H9 (cell line): ENCODE data around the gene DDX25. TPM values are rescaled to one million over a fixed set of nuclear protein-coding genes. Genes with fewer than 3 reads are reported as not detected.

Source experiments
- DNase-seq: peaks from one replicate; pipeline ENCODE4 v3.0.0-alpha.2; 2017
- H2AFZ ChIP-seq: one replicate; pipeline ENCODE4 v1.6.1; 2013; ENCODE audit warnings: mild to moderate bottlenecking, low read length, control low read depth, moderate library complexity
- H2AK5ac ChIP-seq: 2 replicates; pipeline ENCODE4 v1.6.1; 2013; ENCODE audit warnings: low read length, control low read depth, mixed read lengths; ENCODE audit not compliant: insufficient read length
- H2BK120ac ChIP-seq: one replicate; pipeline ENCODE4 v1.6.1; 2013; ENCODE audit warnings: low read depth, mild to moderate bottlenecking, low read length, control low read depth, inconsistent platforms; ENCODE audit not compliant: poor library complexity, severe bottlenecking
- H2BK12ac ChIP-seq: 2 replicates; pipeline ENCODE4 v1.6.1; 2013; ENCODE audit warnings: low read length, control low read depth, mixed read lengths, low read depth; ENCODE audit not compliant: insufficient read length
- H2BK15ac ChIP-seq: 2 replicates; pipeline ENCODE4 v1.6.1; 2013; ENCODE audit warnings: low read depth, low read length, control low read depth
- H2BK20ac ChIP-seq: one replicate; pipeline ENCODE4 v1.6.1; 2013; ENCODE audit warnings: low read depth, mild to moderate bottlenecking, low read length, control low read depth, inconsistent platforms; ENCODE audit not compliant: poor library complexity, severe bottlenecking
- H2BK5ac ChIP-seq: 2 replicates; pipeline ENCODE4 v1.6.1; 2013; ENCODE audit warnings: low read length, control low read depth, mixed read lengths; ENCODE audit not compliant: insufficient read length
- H3K14ac ChIP-seq: 2 replicates; pipeline ENCODE4 v1.6.1; 2013; ENCODE audit warnings: low read length, control low read depth; ENCODE audit not compliant: insufficient read depth
- H3K18ac ChIP-seq: 2 replicates; pipeline ENCODE4 v1.6.1; 2013; ENCODE audit warnings: low read depth, mild to moderate bottlenecking, mixed read lengths, low read length, control low read depth; ENCODE audit not compliant: insufficient read length
- H3K23ac ChIP-seq: 2 replicates; pipeline ENCODE4 v1.6.1; 2013; ENCODE audit warnings: low read length, control low read depth, mixed read lengths, low read depth; ENCODE audit not compliant: insufficient read length
- H3K23me2 ChIP-seq: 2 replicates; pipeline ENCODE4 v1.6.1; 2013; ENCODE audit warnings: low read depth, mild to moderate bottlenecking, mixed read lengths, low read length, control low read depth; ENCODE audit not compliant: insufficient read length, poor library complexity, severe bottlenecking
- H3K27ac ChIP-seq: 2 replicates; pipeline ENCODE4 v1.5.1; 2013; ENCODE audit warnings: low read length, control low read depth, mixed read lengths, low read depth; ENCODE audit not compliant: insufficient read length
- H3K27me3 ChIP-seq: 2 replicates; pipeline ENCODE4 v1.6.1; 2013; ENCODE audit warnings: low read length, control low read depth, inconsistent platforms; ENCODE audit not compliant: insufficient read depth
- H3K4ac ChIP-seq: 2 replicates; pipeline ENCODE4 v1.6.1; 2013; ENCODE audit warnings: low read depth, mild to moderate bottlenecking, control low read depth, inconsistent platforms, low read length, moderate library complexity
- H3K4me1 ChIP-seq: 2 replicates; pipeline ENCODE4 v1.6.1; 2013; ENCODE audit warnings: low read length, control low read depth, inconsistent platforms; ENCODE audit not compliant: insufficient read depth
- H3K4me2 ChIP-seq: 2 replicates; pipeline ENCODE4 v1.6.1; 2013; ENCODE audit warnings: low read length, control low read depth, mixed read lengths; ENCODE audit not compliant: insufficient read length, insufficient read depth
- H3K56ac ChIP-seq: 2 replicates; pipeline ENCODE4 v1.6.1; 2013; ENCODE audit warnings: low read depth, mild to moderate bottlenecking, mixed read lengths, low read length, control low read depth; ENCODE audit not compliant: insufficient read length
- H3K79me1 ChIP-seq: 2 replicates; pipeline ENCODE4 v1.6.1; 2013; ENCODE audit warnings: low read depth, mild to moderate bottlenecking, moderate library complexity, low read length, control low read depth, inconsistent platforms; ENCODE audit not compliant: insufficient read depth, poor library complexity, severe bottlenecking
- H3K79me2 ChIP-seq: 2 replicates; pipeline ENCODE4 v1.6.1; 2013; ENCODE audit warnings: low read length, control low read depth, inconsistent platforms; ENCODE audit not compliant: insufficient read depth
- H3K9ac ChIP-seq: 2 replicates; pipeline ENCODE4 v1.6.1; 2013; ENCODE audit warnings: low read length, control low read depth, mixed read lengths; ENCODE audit not compliant: insufficient read length; ENCODE audit errors: extremely low read depth
- H3K9me3 ChIP-seq: one replicate; pipeline ENCODE4 v1.6.1; 2013; ENCODE audit warnings: low read depth, low read length, inconsistent platforms; ENCODE audit not compliant: control insufficient read depth
- H3T11ph ChIP-seq: one replicate; pipeline ENCODE4 v1.6.1; 2013; ENCODE audit warnings: mild to moderate bottlenecking, low read length, control low read depth, inconsistent platforms
- H4K20me1 ChIP-seq: one replicate; pipeline ENCODE4 v1.6.1; 2013; ENCODE audit not compliant: control insufficient read depth, insufficient read length, insufficient read depth
- H4K5ac ChIP-seq: 2 replicates; pipeline ENCODE4 v1.6.1; 2013; ENCODE audit warnings: low read depth, mild to moderate bottlenecking, mixed read lengths, low read length, control low read depth; ENCODE audit not compliant: insufficient read length
- H4K8ac ChIP-seq: replicated peaks from 2 replicates; pipeline ENCODE4 v1.6.1; 2013; ENCODE audit warnings: low read length, control low read depth, mixed read lengths, low read depth; ENCODE audit not compliant: insufficient read length
- H4K91ac ChIP-seq: 2 replicates; pipeline ENCODE4 v1.6.1; 2013; ENCODE audit warnings: low read depth, mild to moderate bottlenecking, moderate library complexity, mixed read lengths, low read length, control low read depth; ENCODE audit not compliant: insufficient read length
- H3K27ac Mint-ChIP-seq, 3 experiments: 2 replicates in 2 of 3; 3 replicates in 1 of 3; pipeline ENCODE4 v1.8.0; 2020 to 2021; ENCODE audit warnings: mixed read lengths in 3 of 3, mild to moderate bottlenecking in 1 of 3, moderate library complexity in 1 of 3
- H3K27me3 Mint-ChIP-seq: 2 replicates; pipeline ENCODE4 v1.8.0; 2021; ENCODE audit warnings: low read depth, mild to moderate bottlenecking, moderate library complexity, mixed read lengths
- H3K36me3 Mint-ChIP-seq, 3 experiments: 2 replicates in 2 of 3; 3 replicates in 1 of 3; pipeline ENCODE4 v1.8.0; 2020 to 2021; ENCODE audit warnings: low read depth in 3 of 3, mixed read lengths in 3 of 3; ENCODE audit not compliant: insufficient read depth in 1 of 3
- H3K4me1 Mint-ChIP-seq, 2 experiments: 2 replicates each; pipeline ENCODE4 v1.8.0; 2020; ENCODE audit warnings: mixed read lengths in 2 of 2
- H3K4me3 Mint-ChIP-seq, 2 experiments: 2 replicates in 1 of 2; 3 replicates in 1 of 2; pipeline ENCODE4 v1.8.0; 2020 to 2021; ENCODE audit warnings: mild to moderate bottlenecking in 2 of 2, mixed read lengths in 2 of 2, moderate library complexity in 1 of 2
- H3K9me3 Mint-ChIP-seq, 2 experiments: 2 replicates in 1 of 2; 3 replicates in 1 of 2; pipeline ENCODE4 v1.8.0; 2020; ENCODE audit warnings: mild to moderate bottlenecking in 2 of 2, mixed read lengths in 2 of 2, moderate library complexity in 1 of 2
- CTCF ChIP-seq: fragments of 200-600 bp; sonication (generic); conservative IDR thresholded peaks from 3 replicates; pipeline ENCODE4 v1.8.0; 2021; ENCODE audit warnings: antibody characterized with exemption, mild to moderate bottlenecking
- WGBS: extraction: QIAGEN DNeasy Blood & Tissue Kit; methylation state at CpG from one replicate; pipeline ENCODE4 v1.1.7; 2013; ENCODE audit warnings: missing lambda C conversion rate, low lambda C conversion rate, mixed read lengths; ENCODE audit not compliant: insufficient read length; ENCODE audit errors: extremely low coverage; 5-methylcytosine and 5-hydroxymethylcytosine counted together
- total RNA-seq: library from RNA; stranded (reverse); gene quantifications from 2 replicates; pipeline ENCODE4 v1.2.1, GENCODE V29; 2021

DDX25 gene
- total RNA-seq, 1 experiment from 2014 or later, result 6.9 TPM

DNA sequence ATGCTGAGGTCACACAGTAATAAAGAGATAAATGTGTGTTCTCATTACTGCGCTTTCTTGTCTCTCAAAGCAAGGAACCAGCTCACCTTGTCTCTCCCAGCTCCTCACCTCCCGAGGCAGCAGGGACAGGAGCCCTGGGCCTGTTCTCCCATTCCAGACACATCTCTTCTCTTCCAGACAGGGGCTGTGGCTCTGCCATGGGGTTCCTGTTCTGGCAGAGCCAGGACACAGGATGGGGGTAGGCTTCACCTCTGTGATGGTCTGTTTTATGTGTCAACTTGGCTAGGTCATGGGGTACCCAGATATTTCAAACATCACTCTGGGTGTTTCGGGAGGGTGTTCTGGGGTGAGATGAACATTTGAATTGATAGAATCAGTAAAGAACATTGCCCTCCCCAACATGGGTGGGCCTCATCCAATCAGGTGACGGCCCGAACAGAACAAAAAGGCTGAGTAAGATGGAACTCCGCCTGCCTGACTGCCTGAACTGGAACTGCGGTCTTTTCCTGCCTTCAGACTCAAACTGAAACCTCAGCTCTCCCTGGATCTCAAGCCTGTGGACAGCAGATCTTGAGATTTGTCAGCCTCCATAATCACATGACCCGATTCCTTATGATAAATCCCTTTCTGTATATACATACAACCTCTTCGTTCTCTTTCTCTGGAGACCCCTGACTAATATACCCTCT lies 39.5 kb downstream of the DDX25 start:
- no peak overlapping the region for H2BK12ac ChIP-seq
- H3K9me3 ChIP-seq, result no peaks in the 10 kb centered on the region
- no peak overlapping the region for H3K14ac ChIP-seq
- H2BK15ac ChIP-seq, result no peak overlapping the region
- no peaks in the 10 kb centered on the region for H3K79me1 ChIP-seq
- Mint-ChIP-seq H3K4me3 (no peak overlapping the region), H3K36me3 (no peaks in the 10 kb centered on the region; a peak in 1 of 7 replicates), H3K27ac (peak overlapping the region in 1 of 3 experiments; percentile 30; a peak in 1 of 7 replicates), H3K4me1 (peaks cover 18 to 25% of the 10 kb centered on the region in 2 experiments), H3K27me3 (no peaks in the 10 kb centered on the region), H3K9me3 (no peaks in the 10 kb centered on the region)
- H3K27me3 ChIP-seq, result no peaks in the 10 kb centered on the region
- no peak overlapping the region for H3K4me2 ChIP-seq
- H3K56ac ChIP-seq, result no peak overlapping the region
- H4K91ac ChIP-seq, result no peak overlapping the region
- H3K79me2 ChIP-seq, result no peaks in the 10 kb centered on the region
- DNase-seq, result no peak
- no peak overlapping the region for H2BK120ac ChIP-seq
- no peak overlapping the region for H3K4ac ChIP-seq
- no peak overlapping the region for H3K23ac ChIP-seq
- no peak overlapping the region for H2AK5ac ChIP-seq
- no peak overlapping the region for H4K5ac ChIP-seq
- no peak overlapping the region for H3K27ac ChIP-seq
- H3K4me1 ChIP-seq, result peaks cover 3% of the 10 kb centered on the region; the same call in 1 of the 2 replicates
- H2BK5ac ChIP-seq, result no peak overlapping the region
- no peaks in the 10 kb centered on the region for H4K20me1 ChIP-seq
- no peak for TF ChIP-seq CTCF
- H3K23me2 ChIP-seq, result no peaks in the 10 kb centered on the region
- H2AFZ ChIP-seq, result no peak overlapping the region
- H2BK20ac ChIP-seq, result no peak overlapping the region
- H3K18ac ChIP-seq, result no peak overlapping the region
- no peak overlapping the region for H3T11ph ChIP-seq
- no peak overlapping the region for H3K9ac ChIP-seq
- H4K8ac ChIP-seq, result no peak overlapping the region
- no CpG with 5 or more reads among the region's 9 CpGs for WGBS
